AG04449 (cell line): ENCODE results near the gene MOCS1.
"Not testable (repeated sequence)": the region's sequence is repeated elsewhere in the genome, so short reads cannot be mapped to it uniquely, and the experiment has no call there.

Source experiments
- CTCF ChIA-PET: fragments of 350-600 bp; formaldehyde crosslinking; extraction: SDS; loops from one replicate; lab custom pipeline; 2021; ENCODE audit warnings: antibody characterized with exemption; lab: Yijun Ruan, JAX
- POLR2A ChIA-PET: fragments of 400-600, 350-600 bp; formaldehyde crosslinking; extraction: SDS; loops from one replicate; lab custom pipeline; 2020; ENCODE audit warnings: antibody characterized with exemption, inconsistent platforms; lab: Yijun Ruan, JAX
- DNase-seq: peaks from one replicate; pipeline ENCODE4 v3.0.0-alpha.2; 2010; ENCODE audit warnings: low read depth, low spot score
- H3K4me3 ChIP-seq: 2 replicates; pipeline ENCODE4 v1.5.1; 2011; ENCODE audit warnings: low read depth, mild to moderate bottlenecking, control low read depth, low read length
- TF ChIP-seq, protein P1 (sequence below): IDR thresholded peaks from one replicate; pipeline ENCODE4 v1.5.1; 2011; ENCODE audit warnings: mild to moderate bottlenecking, moderate library complexity, low read length, control low read depth, inconsistent platforms; ENCODE audit not compliant: insufficient read depth; ENCODE audit errors: missing control alignments

MOCS1 gene

DNA sequence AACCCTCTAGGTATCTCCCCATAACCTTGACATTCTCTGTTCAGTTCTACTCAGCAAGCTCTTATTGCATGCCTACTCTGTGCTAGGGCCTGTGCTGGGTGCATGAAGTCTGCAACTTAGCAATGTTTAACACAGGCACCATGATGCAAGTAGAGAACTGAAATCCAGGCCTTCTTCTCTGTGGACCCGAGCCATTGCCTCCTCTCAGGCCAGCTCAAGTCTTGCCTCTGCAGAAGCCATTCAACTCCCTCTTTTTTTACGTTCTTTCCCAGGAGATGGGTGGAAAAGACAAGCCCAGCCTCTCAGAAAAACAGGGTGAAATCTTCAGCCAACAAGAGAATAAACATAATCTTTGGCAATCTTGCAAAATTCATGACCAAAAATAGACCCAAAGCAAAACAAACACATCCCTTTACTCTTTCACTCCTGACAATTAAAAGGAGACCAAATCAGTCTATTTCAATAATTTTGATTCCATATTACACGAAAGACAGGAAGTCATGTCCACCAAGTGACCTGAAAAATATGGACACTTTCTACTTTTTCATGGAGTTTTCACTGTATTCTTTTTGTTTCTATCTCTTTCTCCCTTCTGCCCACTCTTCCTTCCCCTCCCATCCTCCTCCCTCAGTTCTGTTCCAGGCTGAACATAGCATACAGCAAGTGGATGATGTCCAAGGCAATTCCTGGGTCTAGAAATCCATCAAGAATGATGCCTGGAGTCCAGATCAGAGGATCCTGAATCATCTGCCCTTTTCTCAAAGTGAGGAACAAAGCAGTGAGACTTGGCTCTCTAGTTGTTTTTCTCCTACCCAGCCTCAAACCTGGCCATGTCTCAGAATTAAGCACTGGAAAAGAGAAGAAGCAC lies 45.4 kb upstream of the MOCS1 start:
- H3K4me3 ChIP-seq: no peak overlapping the region
- TF ChIP-seq, protein P1, sequence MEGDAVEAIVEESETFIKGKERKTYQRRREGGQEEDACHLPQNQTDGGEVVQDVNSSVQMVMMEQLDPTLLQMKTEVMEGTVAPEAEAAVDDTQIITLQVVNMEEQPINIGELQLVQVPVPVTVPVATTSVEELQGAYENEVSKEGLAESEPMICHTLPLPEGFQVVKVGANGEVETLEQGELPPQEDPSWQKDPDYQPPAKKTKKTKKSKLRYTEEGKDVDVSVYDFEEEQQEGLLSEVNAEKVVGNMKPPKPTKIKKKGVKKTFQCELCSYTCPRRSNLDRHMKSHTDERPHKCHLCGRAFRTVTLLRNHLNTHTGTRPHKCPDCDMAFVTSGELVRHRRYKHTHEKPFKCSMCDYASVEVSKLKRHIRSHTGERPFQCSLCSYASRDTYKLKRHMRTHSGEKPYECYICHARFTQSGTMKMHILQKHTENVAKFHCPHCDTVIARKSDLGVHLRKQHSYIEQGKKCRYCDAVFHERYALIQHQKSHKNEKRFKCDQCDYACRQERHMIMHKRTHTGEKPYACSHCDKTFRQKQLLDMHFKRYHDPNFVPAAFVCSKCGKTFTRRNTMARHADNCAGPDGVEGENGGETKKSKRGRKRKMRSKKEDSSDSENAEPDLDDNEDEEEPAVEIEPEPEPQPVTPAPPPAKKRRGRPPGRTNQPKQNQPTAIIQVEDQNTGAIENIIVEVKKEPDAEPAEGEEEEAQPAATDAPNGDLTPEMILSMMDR: no peak
- POLR2A ChIA-PET: no interaction called here
- CTCF ChIA-PET: interaction anchor here (1.3 to 1.4 kb wide), 2 partner anchors 114 to 602 kb away, joined by 3 read pairs; no protein-coding TSS in a partner anchor
- no peak for DNase-seq

DNA sequence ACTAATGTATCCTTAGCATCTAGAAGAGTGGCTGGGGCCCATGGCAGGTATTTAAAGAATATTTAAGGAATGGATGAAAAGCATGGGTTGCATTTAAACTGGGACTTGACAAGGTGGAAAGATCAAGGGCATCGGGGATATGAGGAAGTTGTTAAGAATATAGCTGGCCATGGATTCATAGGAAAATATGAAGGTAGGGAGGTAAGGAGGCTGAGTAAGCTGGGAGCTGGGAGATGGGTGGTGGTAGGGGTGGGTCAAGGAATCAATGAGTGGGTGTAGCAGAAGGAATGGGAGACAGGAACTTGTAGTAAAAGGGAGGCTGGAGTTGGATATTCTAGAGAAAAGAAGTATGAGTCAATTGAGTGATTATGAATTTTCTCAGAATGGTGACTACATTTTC lies 44.0 kb upstream of the MOCS1 start:
- no peak overlapping the region for H3K4me3 ChIP-seq
- TF ChIP-seq, protein P1: no peak
- DNase-seq: no peak
- CTCF ChIA-PET: no interaction called here
- POLR2A ChIA-PET: no interaction called here

DNA sequence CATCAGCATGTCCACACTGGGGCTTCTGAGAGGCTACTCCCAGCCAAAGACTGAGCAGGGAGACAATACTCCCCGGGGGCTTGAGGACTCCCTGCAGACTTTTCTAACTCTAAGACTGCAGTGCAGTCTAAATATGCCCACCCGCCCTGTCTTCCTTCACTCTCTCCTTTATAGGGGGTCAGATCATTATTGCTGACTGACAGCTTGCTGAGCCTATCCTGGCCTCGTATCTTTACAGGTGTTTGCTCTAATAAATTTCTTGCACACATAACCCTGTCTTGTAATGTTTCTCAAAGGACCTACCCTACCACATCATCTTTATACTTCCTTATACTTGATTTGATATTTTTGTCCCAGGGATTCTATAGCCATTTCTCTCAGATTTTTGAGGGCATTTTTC lies 39.4 kb upstream of the MOCS1 start:
- DNase-seq: no peak
- ChIA-PET POLR2A (no interaction called here), CTCF (no interaction called here)
- no peak overlapping the region for H3K4me3 ChIP-seq
- TF ChIP-seq, protein P1: no peak

DNA sequence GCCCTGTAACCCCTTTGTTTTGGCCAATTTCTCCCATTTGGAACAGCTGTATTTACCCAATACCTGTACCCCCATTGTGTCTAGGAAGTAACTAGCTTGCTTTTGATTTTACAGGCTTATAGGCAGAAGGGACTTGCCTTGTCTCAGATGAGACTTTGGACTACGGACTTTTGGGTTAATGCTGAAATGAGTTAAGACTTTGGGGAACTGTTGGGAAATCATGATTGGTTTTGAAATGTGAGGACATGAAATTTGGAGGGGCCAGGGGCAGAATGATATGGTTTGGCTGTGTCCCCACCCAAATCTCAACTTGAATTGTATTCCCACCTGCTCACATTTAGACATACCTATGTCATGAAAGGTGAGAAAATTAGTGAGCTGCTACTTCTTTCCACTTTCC lies 38.5 kb upstream of the MOCS1 start:
- CTCF ChIA-PET: interaction anchor here (0.8 kb wide), 1 partner anchor 15 kb away, joined by 3 read pairs; no protein-coding TSS in a partner anchor
- POLR2A ChIA-PET, DNase-seq, H3K4me3 ChIP-seq: not testable (repeated sequence)

DNA sequence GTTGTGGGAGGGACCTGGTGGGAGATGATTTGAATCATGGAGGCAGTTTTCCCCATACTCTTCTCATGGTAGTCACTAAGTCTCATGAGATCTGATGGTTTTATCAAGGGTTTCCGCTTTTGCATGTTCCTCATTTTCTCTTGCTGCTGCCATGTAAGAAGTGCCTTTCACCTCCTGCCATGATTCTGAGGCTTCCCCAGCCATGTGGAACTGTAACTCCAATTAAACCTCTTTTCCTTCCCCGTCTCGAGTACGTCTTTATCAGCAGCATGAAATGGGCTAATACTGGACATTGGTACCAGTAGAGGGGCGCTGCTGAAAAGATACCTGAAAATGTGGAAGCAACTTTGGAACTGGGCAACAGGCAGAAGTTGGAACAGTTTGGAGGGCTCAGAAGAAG lies 36.9 kb upstream of the MOCS1 start:
- POLR2A ChIA-PET, H3K4me3 ChIP-seq, CTCF ChIA-PET, DNase-seq: not testable (repeated sequence)

DNA sequence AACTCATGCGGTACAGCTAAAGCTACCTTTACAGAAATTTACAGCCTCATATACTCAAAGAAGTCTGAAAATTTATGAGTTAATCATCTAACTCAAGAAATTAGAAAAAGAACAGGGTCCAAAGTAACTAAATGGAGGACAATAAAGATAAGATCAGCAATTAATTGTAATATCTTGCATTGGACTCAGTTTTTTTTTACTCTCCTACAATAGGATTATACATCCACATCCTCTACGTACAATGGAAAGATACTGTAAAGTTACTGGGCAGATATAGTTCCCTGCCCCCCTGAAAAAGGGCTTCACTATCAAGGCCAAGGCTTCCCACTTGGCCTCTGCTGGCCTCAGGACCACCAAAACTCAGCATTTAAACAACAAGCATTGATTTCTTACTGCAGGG lies 31.5 kb upstream of the MOCS1 start:
- TF ChIP-seq, protein P1: no peak
- no peak for DNase-seq
- ChIA-PET POLR2A (no interaction called here), CTCF (no interaction called here)
- H3K4me3 ChIP-seq: no peak overlapping the region

DNA sequence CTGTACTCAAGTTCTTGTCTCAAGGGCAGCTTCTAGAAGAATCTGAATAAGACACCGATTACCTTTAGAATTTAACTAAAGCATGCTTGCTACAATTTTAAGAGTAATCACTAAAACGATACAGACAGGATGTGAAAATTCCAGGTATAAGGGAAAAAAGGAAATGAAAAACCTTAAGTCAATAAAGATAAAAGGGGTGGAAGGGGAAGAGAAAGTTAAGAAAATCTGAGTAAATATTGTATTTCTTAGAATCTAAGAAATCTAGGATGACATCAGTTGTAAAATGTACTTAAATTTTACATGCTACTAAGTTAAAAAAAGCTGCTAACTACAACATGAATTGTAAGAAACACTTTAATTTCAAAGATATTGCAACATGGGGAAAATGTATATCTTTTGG lies 30.3 kb upstream of the MOCS1 start:
- POLR2A ChIA-PET: no interaction called here
- no peak for DNase-seq
- no peak overlapping the region for H3K4me3 ChIP-seq
- CTCF ChIA-PET: no interaction called here
- TF ChIP-seq, protein P1: no peak
